Activated effector memory CD4-positive, alpha-beta T cell treated with anti-CD3 and anti-CD28 coated beads, Interleukin-2, amount 50 U/mL, for 16 hours (primary cell): ENCODE data around the gene SLC6A13.

ENCODE experiments used
- DNase-seq: peaks from one replicate; pipeline ENCODE4 v3.0.0-alpha.2; 2020

Gene SLC6A13

DNA sequence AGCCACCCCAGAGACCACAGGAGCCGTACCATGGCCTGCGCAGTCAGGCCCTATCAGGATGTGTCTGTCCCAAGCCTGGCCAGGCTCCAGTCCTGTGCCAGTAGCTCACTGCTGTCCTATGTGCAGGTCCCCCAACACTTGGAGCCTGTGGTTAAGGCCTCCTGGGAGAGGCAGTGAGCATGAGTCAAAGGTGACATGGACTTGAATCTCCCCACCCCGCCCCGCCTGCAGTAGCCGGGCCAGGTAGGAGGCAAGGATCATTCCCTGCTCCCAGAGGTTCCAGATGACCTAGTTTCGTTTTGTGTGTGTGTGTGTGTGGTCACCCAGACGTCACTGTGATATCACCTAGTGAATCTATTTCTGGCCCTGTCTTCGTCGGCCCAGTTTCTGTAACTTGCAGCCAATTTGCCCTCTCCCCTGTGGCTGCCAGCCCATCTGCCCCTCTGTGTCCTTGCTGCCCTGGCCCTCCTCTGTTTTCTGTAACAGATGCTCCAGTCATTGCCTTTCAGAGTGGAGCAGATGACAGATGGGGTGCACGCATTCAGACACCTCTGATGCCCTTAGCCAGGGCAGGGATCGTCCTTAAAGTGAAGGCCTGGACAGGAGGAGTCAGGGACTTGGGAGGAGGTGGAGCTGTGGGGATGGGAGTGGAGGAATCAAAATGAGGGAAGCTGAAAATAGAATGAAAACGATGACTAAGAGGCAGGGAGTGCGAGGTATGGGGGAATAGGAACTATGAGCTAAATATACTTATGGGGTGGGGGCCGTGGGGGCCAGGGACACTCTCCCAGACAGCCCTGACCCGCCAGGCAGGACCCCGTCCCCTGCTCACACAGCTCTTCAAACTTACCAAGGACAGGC, 86.1 kb downstream of the SLC6A13 start:
- DNase-seq = no peak

DNA sequence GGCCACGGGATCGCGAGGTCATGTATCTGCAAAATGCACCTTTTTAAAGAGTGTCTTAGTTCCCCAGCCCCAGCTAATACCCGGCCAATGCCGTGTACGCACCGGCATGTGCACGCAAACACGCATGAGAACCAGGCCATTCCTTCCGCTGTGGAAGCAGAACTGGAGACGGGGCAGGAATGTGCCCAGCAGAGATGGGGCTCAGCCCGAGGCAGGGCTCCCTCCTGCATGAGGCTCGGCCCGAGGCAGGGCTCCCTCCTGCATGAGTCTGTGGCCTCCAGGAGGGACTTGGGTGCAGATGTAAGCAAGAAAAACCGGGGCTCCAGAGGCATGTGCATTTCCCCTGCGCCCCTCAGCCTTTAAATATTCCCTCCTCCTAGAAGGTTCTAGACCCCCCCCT, 86.9 kb downstream of the SLC6A13 start:
- DNase-seq = no peak

DNA sequence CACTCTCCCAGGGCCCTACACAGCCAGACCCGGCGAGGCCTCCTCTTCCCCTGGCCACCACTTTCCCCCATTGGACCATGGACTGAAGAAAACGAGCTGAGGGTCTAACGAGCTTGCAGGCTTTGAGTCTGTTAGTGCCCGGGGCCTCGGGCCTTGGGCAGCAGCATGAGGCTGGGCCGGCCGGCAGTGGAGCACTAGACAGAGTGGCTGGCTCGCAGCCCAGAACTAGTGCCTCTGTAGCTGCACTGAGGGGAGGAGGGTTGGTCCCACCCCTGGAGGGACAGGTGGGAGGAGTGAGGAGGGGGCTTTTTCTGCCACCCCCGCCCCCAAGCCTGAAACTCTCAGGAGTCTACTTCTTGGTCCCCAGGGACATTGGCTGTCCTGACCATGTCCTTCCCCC, 87.4 kb downstream of the SLC6A13 start:
- DNase-seq = no peak

DNA sequence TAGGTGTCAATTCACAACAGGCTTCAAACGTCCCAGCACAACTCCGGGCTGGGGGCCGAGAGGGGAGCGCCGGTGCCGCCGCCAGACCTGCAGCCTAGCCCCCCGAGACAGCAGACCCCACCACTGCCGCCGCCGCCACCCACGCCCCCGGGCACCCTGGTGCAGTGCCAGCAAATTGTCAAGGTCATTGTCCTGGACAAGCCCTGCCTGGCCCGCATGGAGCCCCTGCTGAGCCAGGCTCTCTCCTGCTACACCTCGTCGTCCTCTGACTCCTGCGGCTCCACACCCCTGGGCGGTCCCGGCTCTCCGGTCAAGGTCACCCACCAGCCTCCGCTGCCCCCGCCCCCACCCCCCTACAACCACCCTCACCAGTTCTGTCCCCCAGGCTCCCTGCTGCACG, 88.0 kb downstream of the SLC6A13 start:
- DNase-seq = no peak

DNA sequence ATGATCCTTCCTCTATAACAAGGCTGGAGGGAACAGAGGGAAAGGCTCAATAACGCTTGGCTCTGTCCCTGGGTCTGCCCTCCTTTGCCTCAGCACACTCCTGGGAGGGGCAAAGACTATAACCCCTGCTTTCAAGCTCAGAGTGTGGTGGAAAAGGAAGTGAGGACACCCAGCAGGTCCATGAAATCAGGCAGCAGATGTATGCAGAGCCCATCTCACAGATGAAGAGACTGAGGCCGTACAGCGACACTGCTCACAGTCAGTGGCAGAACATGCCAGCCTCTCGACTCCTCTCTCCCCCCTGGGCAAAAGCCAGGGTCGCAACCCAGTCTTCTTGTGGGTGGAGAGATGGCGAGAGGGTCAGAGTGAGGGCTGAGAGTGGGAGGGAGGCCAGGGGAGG, 88.5 kb downstream of the SLC6A13 start:
- DNase-seq = no peak

DNA sequence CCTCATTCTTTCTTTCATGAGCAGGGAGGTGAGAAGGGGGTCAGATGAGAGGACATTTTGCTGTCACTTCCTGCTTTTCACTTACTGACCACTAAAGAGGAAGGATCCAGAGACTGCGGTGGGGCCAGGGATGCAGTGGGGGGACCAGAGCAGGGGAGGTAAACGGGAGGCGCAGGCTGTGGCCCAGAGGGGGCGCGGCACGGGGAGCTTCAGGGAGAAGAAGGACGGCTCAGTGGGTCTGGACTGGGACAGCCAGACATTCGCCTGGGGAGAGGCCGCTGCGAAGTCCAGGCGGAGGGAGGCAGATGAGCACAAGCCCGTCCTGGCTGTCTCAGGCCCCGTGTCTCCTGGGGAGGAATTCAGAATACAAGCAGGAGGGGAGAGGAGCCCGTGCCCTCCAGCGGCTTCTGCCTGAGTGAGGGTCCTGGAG, 89.9 kb downstream of the SLC6A13 start:
- DNase-seq = no peak

DNA sequence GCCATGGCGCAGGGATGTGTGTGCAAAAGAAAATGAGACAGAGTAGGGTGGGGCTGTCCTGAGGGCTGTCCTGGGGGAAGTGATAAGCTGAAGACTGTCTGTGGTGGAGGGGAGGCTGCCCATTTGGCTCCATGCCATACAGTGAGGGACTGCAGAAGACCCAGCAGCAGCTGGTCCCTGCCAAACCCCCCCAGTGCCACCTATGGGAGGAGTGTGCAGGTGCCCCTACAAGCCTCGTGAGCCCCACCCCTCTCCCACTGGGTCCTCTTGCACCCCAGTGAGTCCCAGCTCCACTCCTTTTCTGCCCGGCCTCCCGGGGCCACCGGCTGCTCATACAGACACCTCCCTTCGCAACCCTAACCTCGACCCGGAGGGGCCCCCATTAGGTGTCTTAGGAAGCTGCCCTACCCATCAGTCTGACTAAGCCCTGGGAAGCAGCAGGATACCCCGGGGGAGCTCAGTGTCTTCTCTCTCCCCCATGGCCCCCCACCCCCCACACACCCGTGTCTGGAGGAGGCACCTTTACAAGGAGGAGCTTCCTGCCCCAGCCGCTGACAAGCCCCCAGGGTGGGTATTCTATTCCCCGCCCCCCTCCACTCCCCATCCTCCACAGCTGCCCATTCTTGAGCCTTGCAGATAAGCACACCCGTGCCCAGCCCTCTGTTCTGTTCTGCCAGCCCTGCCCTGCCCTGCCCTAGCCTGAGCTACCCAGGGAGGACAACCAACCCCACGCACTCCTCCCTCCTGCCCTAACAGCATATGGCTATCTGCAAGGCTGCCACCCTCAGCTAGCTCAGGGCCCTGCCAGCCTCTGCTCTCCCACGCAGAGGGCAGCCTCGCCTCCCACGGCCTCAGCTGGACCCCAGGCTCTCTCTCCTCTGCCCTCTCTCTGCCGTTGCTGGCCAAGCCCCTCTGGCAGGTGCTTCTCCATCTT, 90.6 kb downstream of the SLC6A13 start:
- no peak for DNase-seq

DNA sequence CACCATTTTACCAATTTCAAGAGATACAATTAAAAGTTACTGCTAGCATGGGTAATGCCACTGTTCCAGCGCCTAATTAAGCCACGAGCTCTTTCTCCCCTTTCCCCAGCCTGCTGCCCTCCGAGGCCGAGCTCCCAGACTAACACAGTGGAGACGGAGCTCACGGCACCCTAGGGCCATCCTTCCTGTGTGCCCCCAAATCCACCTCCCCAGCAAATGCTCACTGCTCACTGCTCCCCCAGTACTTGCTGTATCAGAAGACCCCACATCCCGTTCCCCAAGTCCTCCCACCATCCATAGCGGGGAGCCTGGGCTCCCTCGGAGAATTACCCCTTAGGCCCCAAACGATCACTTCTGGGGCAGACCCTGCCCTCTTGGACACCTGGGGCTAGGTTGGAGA, 91.4 kb downstream of the SLC6A13 start:
- DNase-seq = no peak
